ENCODE measurements around the gene DOCK3. TPM values are rescaled to one million over a fixed set of nuclear protein-coding genes. Genes with fewer than 3 reads are reported as not detected.

DOCK3 gene
- total RNA-seq, result 1 to 10 TPM; 2.8 to 3.8 TPM
- long read RNA-seq, partial matches to known transcripts, result 1 of 2 reads
- long read RNA-seq, other reads (novel, unspliced or antisense), result 1 of 2 reads

GRCh38 chr3:50674349-50675178 lies at the start of gene DOCK3:
Gene DOCK3, plus strand, starts transcription at chr3:50674927. Its CDS starts 337 bp downstream, at chr3:50675264.
- ATAC-seq (peak; percentile 94 to 95), DNase-seq (peak; percentile 73)
- intact Hi-C loops (cut with DNase I), result loop anchor here in 1 of 2 donors (10.0 kb wide), 1 partner anchor 700 kb away; no protein-coding TSS in a partner anchor

GRCh38 chr3:50625231-50626182 lies 49.2 kb upstream of the DOCK3 start:
- intact Hi-C loops (cut with DNase I), result no loop called here
- ATAC-seq, result no peak
- no peak for DNase-seq

GRCh38 chr3:50626401-50626800 lies 48.3 kb upstream of the DOCK3 start:
- intact Hi-C loops (cut with DNase I), result no loop called here
- no peak for ATAC-seq

GRCh38 chr3:50627407-50628051 lies 47.2 kb upstream of the DOCK3 start:
- ATAC-seq (peak; percentile 60 to 92), DNase-seq (peak; percentile 73)
- intact Hi-C loops (cut with DNase I), result no loop called here

More at GRCh38 chr3:50626401-50626800, 48.3 kb upstream of the DOCK3 start:
- no peak for DNase-seq

- intact Hi-C loops (cut with DNase I), result no loop called here
- ATAC-seq (no peak), DNase-seq (no peak)
These were observed 46.1 kb upstream of the DOCK3 start for GRCh38 chr3:50628601-50629000.

- no peak for ATAC-seq
- intact Hi-C loops (cut with DNase I), result no loop called here
- no peak for DNase-seq
These were observed 44.3 kb upstream of the DOCK3 start for GRCh38 chr3:50630394-50630793.

- intact Hi-C loops (cut with DNase I), result no loop called here
- no peak for DNase-seq
- no peak for ATAC-seq
These were observed 43.9 kb upstream of the DOCK3 start for GRCh38 chr3:50630877-50631276.

- intact Hi-C loops (cut with DNase I), result no loop called here
- ATAC-seq (peak in 1 of 2 donors; percentile 28), DNase-seq (no peak)
These were observed 42.3 kb upstream of the DOCK3 start for GRCh38 chr3:50632450-50632849.

- intact Hi-C loops (cut with DNase I), result no loop called here
- no peak for DNase-seq
- ATAC-seq, result no peak
These were observed 41.4 kb upstream of the DOCK3 start for GRCh38 chr3:50633230-50633790.

GRCh38 chr3:50635066-50635465 lies 39.7 kb upstream of the DOCK3 start:
- no peak for ATAC-seq
- no peak for DNase-seq
- intact Hi-C loops (cut with DNase I), result no loop called here

GRCh38 chr3:50637011-50637410 lies 37.7 kb upstream of the DOCK3 start:
- ATAC-seq (no peak), DNase-seq (no peak)
- intact Hi-C loops (cut with DNase I), result no loop called here

- ATAC-seq (no peak), DNase-seq (no peak)
- intact Hi-C loops (cut with DNase I), result no loop called here
These were observed 36.8 kb upstream of the DOCK3 start for GRCh38 chr3:50637945-50638344.

- no peak for DNase-seq
- intact Hi-C loops (cut with DNase I), result no loop called here
These were observed 35.7 kb upstream of the DOCK3 start for GRCh38 chr3:50639055-50639494.

GRCh38 chr3:50642382-50642781 lies 32.3 kb upstream of the DOCK3 start:
- intact Hi-C loops (cut with DNase I), result no loop called here
- no peak for ATAC-seq
- DNase-seq, result no peak

More at GRCh38 chr3:50639055-50639494, 35.7 kb upstream of the DOCK3 start:
- ATAC-seq, result peak; percentile 27 to 67

- intact Hi-C loops (cut with DNase I), result no loop called here
- ATAC-seq (no peak), DNase-seq (no peak)
These were observed 30.2 kb upstream of the DOCK3 start for GRCh38 chr3:50644561-50644960.

- ATAC-seq (no peak), DNase-seq (no peak)
- intact Hi-C loops (cut with DNase I), result no loop called here
These were observed 29.3 kb upstream of the DOCK3 start for GRCh38 chr3:50645378-50645777.

- intact Hi-C loops (cut with DNase I), result no loop called here
- no peak for ATAC-seq
- no peak for DNase-seq
These were observed 26.4 kb upstream of the DOCK3 start for GRCh38 chr3:50648313-50648712.

GRCh38 chr3:50648944-50649343 lies 25.8 kb upstream of the DOCK3 start:
- ATAC-seq, result peak; percentile 22 to 55
- intact Hi-C loops (cut with DNase I), result no loop called here
- no peak for DNase-seq

- DNase-seq (peak; percentile 68), ATAC-seq (peak; percentile 85)
- intact Hi-C loops (cut with DNase I), result no loop called here
These were observed 25.2 kb upstream of the DOCK3 start for GRCh38 chr3:50649451-50649931.

All from left cardiac atrium (tissue), 4 donors.